Astrocyte (in vitro differentiated cells and primary cell): ENCODE measurements around the gene PLD6. TPM values are rescaled to one million over a fixed set of nuclear protein-coding genes. Genes with fewer than 3 reads are reported as not detected.

Source experiments
- DNase-seq: peaks from one replicate; pipeline ENCODE4 v3.0.0-alpha.2; 2010; ENCODE audit warnings: low read depth
- FAIRE-seq: peaks from 2 replicates; lab custom pipeline; 2011; peaks lifted over from hg19 to GRCh38; lab: Jason Lieb, UNC
- H2AFZ ChIP-seq: 2 replicates; pipeline ENCODE4 v1.6.0; 2012; ENCODE audit warnings: low read depth, low read length, inconsistent platforms
- H3K27ac ChIP-seq: 2 replicates; pipeline ENCODE4 v1.5.1; 2011; ENCODE audit warnings: low read depth, low read length, inconsistent platforms
- H3K27me3 ChIP-seq: 2 replicates; pipeline ENCODE4 v1.6.0; 2011; ENCODE audit warnings: low read length, inconsistent platforms; ENCODE audit not compliant: insufficient read depth
- H3K36me3 ChIP-seq: 2 replicates; pipeline ENCODE4 v1.5.1; 2011; ENCODE audit warnings: low read length, inconsistent platforms; ENCODE audit not compliant: insufficient read depth
- H3K4me1 ChIP-seq: 2 replicates; pipeline ENCODE4 v1.5.1; 2011; ENCODE audit warnings: low read length, inconsistent platforms; ENCODE audit not compliant: insufficient read depth
- H3K4me2 ChIP-seq: 2 replicates; pipeline ENCODE4 v1.6.0; 2012; ENCODE audit warnings: low read length, inconsistent platforms
- H3K4me3 ChIP-seq: 2 replicates; pipeline ENCODE4 v1.5.1; 2011; ENCODE audit warnings: low read depth, mild to moderate bottlenecking, low read length, inconsistent platforms; ENCODE audit not compliant: insufficient read depth
- H3K79me2 ChIP-seq: 2 replicates; pipeline ENCODE4 v1.6.0; 2012; ENCODE audit warnings: mild to moderate bottlenecking, low read length, inconsistent platforms; ENCODE audit not compliant: insufficient read depth
- H3K9ac ChIP-seq: 2 replicates; pipeline ENCODE4 v1.6.0; 2012; ENCODE audit warnings: mild to moderate bottlenecking, low read length, inconsistent platforms
- H3K9me3 ChIP-seq: 2 replicates; pipeline ENCODE4 v1.5.1; 2012; ENCODE audit warnings: low read depth, mild to moderate bottlenecking, low read length, inconsistent platforms; ENCODE audit not compliant: insufficient read depth
- H4K20me1 ChIP-seq: 2 replicates; pipeline ENCODE4 v1.6.0; 2012; ENCODE audit warnings: low read length, inconsistent platforms; ENCODE audit not compliant: insufficient read depth
- H3K27ac Mint-ChIP-seq: one replicate; pipeline ENCODE4 v1.8.0; 2021; ENCODE audit warnings: mild to moderate bottlenecking, mixed read lengths; ENCODE audit not compliant: unreplicated experiment
- H3K27me3 Mint-ChIP-seq: one replicate; pipeline ENCODE4 v1.8.0; 2021; ENCODE audit warnings: low read depth, mixed read lengths; ENCODE audit not compliant: unreplicated experiment
- H3K36me3 Mint-ChIP-seq: one replicate; pipeline ENCODE4 v1.8.0; 2021; ENCODE audit warnings: low read depth, mixed read lengths; ENCODE audit not compliant: unreplicated experiment
- H3K4me1 Mint-ChIP-seq: one replicate; pipeline ENCODE4 v1.8.0; 2021; ENCODE audit warnings: low read depth, mixed read lengths; ENCODE audit not compliant: unreplicated experiment
- H3K4me3 Mint-ChIP-seq: one replicate; pipeline ENCODE4 v1.8.0; 2021; ENCODE audit warnings: mild to moderate bottlenecking, moderate library complexity, mixed read lengths; ENCODE audit not compliant: unreplicated experiment
- H3K9me3 Mint-ChIP-seq: one replicate; pipeline ENCODE4 v1.8.0; 2021; ENCODE audit warnings: mild to moderate bottlenecking, mixed read lengths; ENCODE audit not compliant: unreplicated experiment
- EZH2 ChIP-seq: IDR thresholded peaks from 2 replicates; pipeline ENCODE4 v1.6.1; 2012; ENCODE audit warnings: mild to moderate bottlenecking, low read length, inconsistent platforms; ENCODE audit not compliant: insufficient read depth
- total RNA-seq: library from RNA; stranded (reverse); gene quantifications from 2 replicates; pipeline ENCODE4 v1.2.1, GENCODE V29; 2021
- TF ChIP-seq, protein P1 (sequence below): IDR thresholded peaks from 2 replicates; pipeline ENCODE4 v1.5.1; 2011; ENCODE audit warnings: low read depth, mild to moderate bottlenecking, inconsistent platforms, low read length, moderate library complexity; ENCODE audit not compliant: insufficient read depth

PLD6 gene
- total RNA-seq, 1 donor from 2014 or later = 0.64 TPM

DNA sequence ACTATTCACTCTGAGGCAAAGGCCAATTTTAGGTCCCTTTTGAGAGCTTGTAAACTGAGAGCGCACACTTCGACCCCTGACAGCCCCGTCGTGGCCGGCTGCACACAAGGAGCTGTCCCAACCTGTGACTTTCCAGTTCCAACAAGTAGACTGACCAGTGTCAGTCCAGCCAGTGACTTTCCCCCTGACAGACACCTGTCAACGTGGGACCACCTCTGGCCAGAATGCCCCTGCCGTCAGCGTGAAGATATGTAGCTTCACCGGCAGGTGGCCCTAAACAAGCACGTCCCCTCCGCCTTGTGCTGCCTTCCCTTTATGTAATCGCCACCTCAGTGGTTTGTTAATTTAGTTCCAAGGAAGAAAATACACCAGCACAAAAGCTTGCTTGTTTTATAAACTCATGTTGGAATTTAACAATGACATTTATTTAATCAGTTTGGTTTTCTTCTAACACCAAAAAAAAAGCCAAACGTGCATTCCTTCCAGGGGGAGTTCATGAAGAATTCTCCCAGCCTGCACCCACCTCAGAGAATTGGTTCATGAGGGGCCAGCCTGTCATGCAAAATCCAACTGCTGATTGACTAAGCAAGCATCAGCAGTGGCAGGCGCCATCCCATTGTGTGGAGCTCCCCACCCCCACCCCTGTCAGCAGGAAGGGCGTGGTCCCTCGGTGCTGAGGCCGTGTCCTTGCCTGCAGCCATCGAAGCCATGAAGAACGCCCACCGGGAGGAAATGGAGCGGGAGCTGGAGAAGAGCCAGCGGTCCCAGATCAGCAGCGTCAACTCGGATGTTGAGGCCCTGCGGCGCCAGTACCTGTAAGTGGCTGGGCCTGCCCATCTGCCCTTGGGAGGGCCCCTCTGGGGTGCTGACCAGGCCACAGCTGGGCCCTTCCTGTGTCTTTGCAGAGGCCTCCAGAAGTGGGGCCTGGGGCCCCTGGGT, 33.9 kb downstream of the PLD6 start:
- Histone ChIP-seq H3K36me3 (peaks cover 51% of the 10 kb centered on the region), H2AFZ (no peak overlapping the region), H3K4me2 (no peak overlapping the region), H4K20me1 (peaks cover 24% of the 10 kb centered on the region), H3K27me3 (no peaks in the 10 kb centered on the region), H3K4me3 (no peak overlapping the region), H3K9ac (no peak overlapping the region), H3K4me1 (no peaks in the 10 kb centered on the region), H3K79me2 (peaks cover 5% of the 10 kb centered on the region), H3K9me3 (no peaks in the 10 kb centered on the region), H3K27ac (no peak overlapping the region)
- Mint-ChIP-seq H3K27ac (no peak overlapping the region), H3K27me3 (no peaks in the 10 kb centered on the region), H3K4me3 (no peak overlapping the region), H3K9me3 (no peaks in the 10 kb centered on the region), H3K36me3 (peaks cover 21% of the 10 kb centered on the region), H3K4me1 (no peaks in the 10 kb centered on the region)
- TF ChIP-seq, protein P1, sequence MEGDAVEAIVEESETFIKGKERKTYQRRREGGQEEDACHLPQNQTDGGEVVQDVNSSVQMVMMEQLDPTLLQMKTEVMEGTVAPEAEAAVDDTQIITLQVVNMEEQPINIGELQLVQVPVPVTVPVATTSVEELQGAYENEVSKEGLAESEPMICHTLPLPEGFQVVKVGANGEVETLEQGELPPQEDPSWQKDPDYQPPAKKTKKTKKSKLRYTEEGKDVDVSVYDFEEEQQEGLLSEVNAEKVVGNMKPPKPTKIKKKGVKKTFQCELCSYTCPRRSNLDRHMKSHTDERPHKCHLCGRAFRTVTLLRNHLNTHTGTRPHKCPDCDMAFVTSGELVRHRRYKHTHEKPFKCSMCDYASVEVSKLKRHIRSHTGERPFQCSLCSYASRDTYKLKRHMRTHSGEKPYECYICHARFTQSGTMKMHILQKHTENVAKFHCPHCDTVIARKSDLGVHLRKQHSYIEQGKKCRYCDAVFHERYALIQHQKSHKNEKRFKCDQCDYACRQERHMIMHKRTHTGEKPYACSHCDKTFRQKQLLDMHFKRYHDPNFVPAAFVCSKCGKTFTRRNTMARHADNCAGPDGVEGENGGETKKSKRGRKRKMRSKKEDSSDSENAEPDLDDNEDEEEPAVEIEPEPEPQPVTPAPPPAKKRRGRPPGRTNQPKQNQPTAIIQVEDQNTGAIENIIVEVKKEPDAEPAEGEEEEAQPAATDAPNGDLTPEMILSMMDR = peak; percentile 3
- TF ChIP-seq EZH2 = no peak
- FAIRE-seq (no peak), DNase-seq (no peak)

DNA sequence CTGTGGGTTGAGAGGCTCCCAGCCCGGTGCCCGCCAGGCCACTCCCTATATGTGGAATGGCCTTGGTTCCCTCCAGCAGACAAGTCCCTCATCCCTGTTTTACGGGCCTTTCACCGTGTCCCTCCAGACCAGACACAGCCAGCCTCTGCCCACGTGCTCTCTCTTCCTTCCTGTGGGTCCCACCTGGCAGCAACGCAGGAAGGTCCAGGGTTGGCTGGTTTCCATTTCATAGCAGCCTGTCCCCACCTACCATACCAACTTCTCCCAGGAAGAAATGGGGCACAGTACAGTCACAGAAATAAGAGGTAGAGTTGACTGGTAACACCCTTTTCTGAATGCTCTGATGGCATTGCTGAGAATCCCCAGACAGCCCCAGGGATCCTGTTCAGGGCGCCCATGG, 34.9 kb downstream of the PLD6 start:
- H4K20me1 ChIP-seq = peaks cover 34% of the 10 kb centered on the region

More for the DNA sequence above, 34.9 kb downstream of the PLD6 start:
- H3K4me3 Mint-ChIP-seq = no peak overlapping the region
- H3K27me3 ChIP-seq = no peaks in the 10 kb centered on the region
- H3K36me3 ChIP-seq = peaks cover 51% of the 10 kb centered on the region
- DNase-seq (no peak), FAIRE-seq (no peak)
- peaks cover 25% of the 10 kb centered on the region for H3K36me3 Mint-ChIP-seq
- no peaks in the 10 kb centered on the region for H3K4me1 Mint-ChIP-seq
- no peak overlapping the region for H3K4me2 ChIP-seq
- H3K27ac Mint-ChIP-seq = no peak overlapping the region
- H3K27me3 Mint-ChIP-seq = no peaks in the 10 kb centered on the region
- H3K79me2 ChIP-seq = peaks cover 7% of the 10 kb centered on the region
- TF ChIP-seq, protein P1 = no peak
- TF ChIP-seq EZH2 = no peak
- H3K9me3 ChIP-seq = no peaks in the 10 kb centered on the region
- H3K27ac ChIP-seq = no peak overlapping the region
- no peaks in the 10 kb centered on the region for H3K4me1 ChIP-seq
- H3K4me3 ChIP-seq = no peak overlapping the region
- H3K9ac ChIP-seq = no peak overlapping the region
- no peaks in the 10 kb centered on the region for H3K9me3 Mint-ChIP-seq
- H2AFZ ChIP-seq = no peak overlapping the region
